Measurements from ENCODE around the gene ENTPD6.
"Not testable (repeated sequence)": the region's sequence is repeated elsewhere in the genome, so short reads cannot be mapped to it uniquely, and the experiment has no call there.

ENTPD6 gene

GRCh38 chr20:25256226-25256859, 60.8 kb downstream of the ENTPD6 start:
- DNase-seq (ENCODE audit: low read depth in 2 of 2), result no peak

- no peak for DNase-seq (ENCODE audit: low read depth in 2 of 2)
Measured at GRCh38 chr20:25257130-25257529, 61.6 kb downstream of the ENTPD6 start.

- DNase-seq (ENCODE audit: low read depth in 2 of 2), result no peak
Measured at GRCh38 chr20:25257756-25258475, 62.4 kb downstream of the ENTPD6 start.

- no peak for DNase-seq (ENCODE audit: low read depth in 2 of 2)
Measured at GRCh38 chr20:25258476-25258805, 62.9 kb downstream of the ENTPD6 start.

GRCh38 chr20:25258828-25259227, 63.3 kb downstream of the ENTPD6 start:
- DNase-seq (ENCODE audit: low read depth in 2 of 2), result no peak

- DNase-seq (ENCODE audit: low read depth in 2 of 2), result no peak
Measured at GRCh38 chr20:25259358-25259757, 63.8 kb downstream of the ENTPD6 start.

GRCh38 chr20:25259788-25260254, 64.3 kb downstream of the ENTPD6 start:
- no peak for DNase-seq (ENCODE audit: low read depth in 2 of 2)

- DNase-seq (ENCODE audit: low read depth in 2 of 2), result not testable (repeated sequence)
Measured at GRCh38 chr20:25260770-25261437, 65.4 kb downstream of the ENTPD6 start.

GRCh38 chr20:25269057-25269832, 73.7 kb downstream of the ENTPD6 start:
- DNase-seq (ENCODE audit: low read depth in 2 of 2), result no peak

- DNase-seq (ENCODE audit: low read depth in 2 of 2), result no peak
Measured at GRCh38 chr20:25269833-25270170, 74.3 kb downstream of the ENTPD6 start.

GRCh38 chr20:25270829-25271251, 75.3 kb downstream of the ENTPD6 start:
- DNase-seq (ENCODE audit: low read depth in 2 of 2), result no peak

GRCh38 chr20:25271486-25272222, 76.1 kb downstream of the ENTPD6 start:
- no peak for DNase-seq (ENCODE audit: low read depth in 2 of 2)

GRCh38 chr20:25272223-25273000, 76.9 kb downstream of the ENTPD6 start:
- no peak for DNase-seq (ENCODE audit: low read depth in 2 of 2)

GRCh38 chr20:25273046-25273445, 77.5 kb downstream of the ENTPD6 start:
- DNase-seq (ENCODE audit: low read depth in 2 of 2), result no peak

GRCh38 chr20:25273541-25274358, 78.2 kb downstream of the ENTPD6 start:
- no peak for DNase-seq (ENCODE audit: low read depth in 2 of 2)

- no peak for DNase-seq (ENCODE audit: low read depth in 2 of 2)
Measured at GRCh38 chr20:25274481-25274880, 79.0 kb downstream of the ENTPD6 start.

GRCh38 chr20:25274891-25275812, 79.6 kb downstream of the ENTPD6 start:
- DNase-seq (ENCODE audit: low read depth in 2 of 2), result no peak

GRCh38 chr20:25275813-25276532, 80.5 kb downstream of the ENTPD6 start:
- DNase-seq (ENCODE audit: low read depth in 2 of 2), result no peak
